Heart left ventricle (tissue), 16 donors: Measurements from ENCODE around the gene ASPSCR1. TPM values are rescaled to one million over a fixed set of nuclear protein-coding genes. Genes with fewer than 3 reads are reported as not detected.

Experiments
- ATAC-seq, 4 donors: fragments of 200-7000 bp; cut with Tn5 transposase; one replicate each; pipeline ENCODE4 v1.9.1; 2020 to 2022; ENCODE audit warnings: moderate library complexity in 4 of 4, mild to moderate bottlenecking in 3 of 4, moderate number of reproducible peaks in 1 of 4
- DNase-seq, 5 donors: peaks; one replicate each; pipeline ENCODE4 v3.0.0-alpha.2; 2020
- H3K27ac ChIP-seq, 12 donors: fragments of 200-600 bp; sonication (generic) in 4 of 12; one replicate each; pipeline versions ENCODE4 v1.5.0 to v1.8.0; 2016 to 2022; ENCODE audit warnings: mild to moderate bottlenecking in 2 of 12
- H3K27me3 ChIP-seq, 9 donors: fragments of 200-600 bp; sonication (generic) in 2 of 9; one replicate each; pipeline versions ENCODE4 v1.5.1 to v1.8.0; 2016 to 2022; ENCODE audit warnings: mild to moderate bottlenecking in 3 of 9
- H3K36me3 ChIP-seq, 9 donors: fragments of 200-600 bp; sonication (generic) in 2 of 9; one replicate each; pipeline versions ENCODE4 v1.5.0 to v1.8.0; 2018 to 2022; ENCODE audit warnings: mild to moderate bottlenecking in 2 of 9
- H3K4me1 ChIP-seq, 12 donors: fragments of 200-600 bp; sonication (generic) in 4 of 12; one replicate each; pipeline versions ENCODE4 v1.5.0 to v1.8.0; 2016 to 2022; ENCODE audit warnings: mild to moderate bottlenecking in 3 of 12
- H3K4me3 ChIP-seq, 12 donors: fragments of 200-600 bp; sonication (generic) in 4 of 12; one replicate each; pipeline versions ENCODE4 v1.5.0 to v1.8.0; 2017 to 2022; ENCODE audit warnings: mild to moderate bottlenecking in 9 of 12, moderate library complexity in 4 of 12
- H3K9me3 ChIP-seq, 12 donors: fragments of 200-600 bp; sonication (generic) in 4 of 12; one replicate each; pipeline versions ENCODE4 v1.5.0 to v1.8.0; 2016 to 2022; ENCODE audit warnings: mild to moderate bottlenecking in 1 of 12
- POLR2A ChIP-seq, 2 donors: fragments of 450-650 bp; IDR thresholded peaks; one replicate each; pipeline ENCODE4 v1.6.1; 2017; ENCODE audit warnings: antibody characterized with exemption in 2 of 2, mild to moderate bottlenecking in 2 of 2, moderate library complexity in 2 of 2
- WGBS, 4 donors: extraction: QIAGEN DNeasy Blood & Tissue Kit in 2 of 4; methylation state at CpG; one replicate each; pipeline versions ENCODE4 v1.1.5 to v1.1.7; 2013 to 2018; 5-methylcytosine and 5-hydroxymethylcytosine counted together
- intact Hi-C, 10 donors: fragments of 100-400 bp; cut with DNase I; formaldehyde crosslinking; loops; one replicate each; pipeline versions ENCODE4 v1.11.1 to v1.14.2; 2022
- polyA plus RNA-seq, 2 donors: library from polyadenylated mRNA; stranded (reverse); fragments of 200-250 nt; gene quantifications; one replicate each; pipeline ENCODE4 v1.2.3, GENCODE V29; 2013
- total RNA-seq, 9 donors: library from RNA; depleted of rRNA in 2 of 9; stranded (reverse); fragments of >200 nt in 2 of 9; fragmentation: NEBNext Ultra II Directional in 3 of 9; extraction: Animal tissue kit (Norgen Biotek cat#: 25700) in 3 of 9; gene quantifications; one replicate each; pipeline versions ENCODE4 v1.1.0 to v1.2.4, GENCODE V29; 2016 to 2023
- TF ChIP-seq, protein P1 (sequence below), 12 donors: fragments of 200-600 bp; sonication (generic) in 4 of 12; IDR thresholded peaks; one replicate each; pipeline versions ENCODE4 v1.5.0 to v1.8.0; 2018 to 2022; ENCODE audit warnings: antibody characterized with exemption in 12 of 12, mild to moderate bottlenecking in 5 of 12
- donor health status: ischemic (EF 13 %, LVEDD 7.1; RV severe dilation, severe dysfunction).
- donor health status: healthy with polysubstance abuse.
- donor health status: DM: no; HTN: yes; CAD: no.
- donor health status: DM: no; HTN: no; CAD: no.
- donor health status: ischemic (EF 25% LVEDD 6.9; RV normal size, moderate dysfunction).
- donor health status: ischemic (EF 25% LVEDD 5.7; RV mildly dilated, moderate dysfunction).
- donor health status: healthy.
- donor health status: DM: yes; HTN: yes; CAD: no.
- donor health status: ischemic (EF 35%, LVEDD 5.7; RV mildly dilated, moderate dysfunction).
- donor health status: nonischemic (EF 11% LVEDD 7.7; RV severe dilation, severe dysfunction).
- donor health status: DM: yes; HTN: yes; CAD: no.
- donor health status: PGD.
- donor health status: ischemic (EF 29% LVEDD 5.4; RV normal size, mild dysfunction).
- donor health status: nonischemic (EF 23%, LVEDD 6.1; RV moderate dilation, normal function).

Gene ASPSCR1
- total and polyA plus RNA-seq, 11 donors, result 15.1 to 43.6 (median 22.9) TPM

DNA sequence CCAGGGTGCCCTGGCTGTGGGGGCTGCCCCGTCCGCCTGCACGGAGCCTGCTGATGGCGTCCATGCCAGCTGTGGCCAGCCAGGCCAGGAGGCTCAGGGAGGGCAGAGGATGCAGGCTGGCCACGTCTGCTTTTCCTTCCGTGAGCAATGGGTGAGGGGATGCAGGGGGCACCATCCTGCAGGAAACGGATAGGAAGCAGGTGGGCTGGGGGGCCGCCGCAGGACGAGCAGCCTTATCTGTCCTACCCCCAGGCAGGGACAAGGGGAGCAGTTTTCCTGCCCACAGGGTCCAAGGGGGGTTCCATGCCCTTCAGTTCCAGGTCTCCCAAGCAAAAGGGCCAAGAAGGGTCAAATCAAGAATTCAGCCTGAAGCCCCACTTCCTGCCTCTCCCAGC, 81.4 kb downstream of the ASPSCR1 start:
- Histone ChIP-seq H3K27ac (no peak overlapping the region), H3K9me3 (no peaks in the 10 kb centered on the region), H3K27me3 (no peaks in the 10 kb centered on the region), H3K36me3 (peaks cover 0 to 97% (median 81%) of the 10 kb centered on the region in 9 donors), H3K4me3 (no peak overlapping the region), H3K4me1 (peaks cover 0 to 3% (median under 1%) of the 10 kb centered on the region in 12 donors)
- intact Hi-C loops, result loop anchor here in 1 of 10 donors (5.0 kb wide), 1 partner anchor 38 kb away; the partner anchor contains the start of gene FASN
- no peak for ATAC-seq
- WGBS, 4 donors, result 77 to 84% (median 81%) methylated on average over 10 of the region's 10 CpGs
- no peak for TF ChIP-seq POLR2A (IDR thresholded peaks at IDR 0.05)
- TF ChIP-seq, protein P1, sequence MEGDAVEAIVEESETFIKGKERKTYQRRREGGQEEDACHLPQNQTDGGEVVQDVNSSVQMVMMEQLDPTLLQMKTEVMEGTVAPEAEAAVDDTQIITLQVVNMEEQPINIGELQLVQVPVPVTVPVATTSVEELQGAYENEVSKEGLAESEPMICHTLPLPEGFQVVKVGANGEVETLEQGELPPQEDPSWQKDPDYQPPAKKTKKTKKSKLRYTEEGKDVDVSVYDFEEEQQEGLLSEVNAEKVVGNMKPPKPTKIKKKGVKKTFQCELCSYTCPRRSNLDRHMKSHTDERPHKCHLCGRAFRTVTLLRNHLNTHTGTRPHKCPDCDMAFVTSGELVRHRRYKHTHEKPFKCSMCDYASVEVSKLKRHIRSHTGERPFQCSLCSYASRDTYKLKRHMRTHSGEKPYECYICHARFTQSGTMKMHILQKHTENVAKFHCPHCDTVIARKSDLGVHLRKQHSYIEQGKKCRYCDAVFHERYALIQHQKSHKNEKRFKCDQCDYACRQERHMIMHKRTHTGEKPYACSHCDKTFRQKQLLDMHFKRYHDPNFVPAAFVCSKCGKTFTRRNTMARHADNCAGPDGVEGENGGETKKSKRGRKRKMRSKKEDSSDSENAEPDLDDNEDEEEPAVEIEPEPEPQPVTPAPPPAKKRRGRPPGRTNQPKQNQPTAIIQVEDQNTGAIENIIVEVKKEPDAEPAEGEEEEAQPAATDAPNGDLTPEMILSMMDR (IDR thresholded peaks at IDR 0.05), result no peak
- DNase-seq, result peak in 2 of 5 donors; percentile 16 to 53

DNA sequence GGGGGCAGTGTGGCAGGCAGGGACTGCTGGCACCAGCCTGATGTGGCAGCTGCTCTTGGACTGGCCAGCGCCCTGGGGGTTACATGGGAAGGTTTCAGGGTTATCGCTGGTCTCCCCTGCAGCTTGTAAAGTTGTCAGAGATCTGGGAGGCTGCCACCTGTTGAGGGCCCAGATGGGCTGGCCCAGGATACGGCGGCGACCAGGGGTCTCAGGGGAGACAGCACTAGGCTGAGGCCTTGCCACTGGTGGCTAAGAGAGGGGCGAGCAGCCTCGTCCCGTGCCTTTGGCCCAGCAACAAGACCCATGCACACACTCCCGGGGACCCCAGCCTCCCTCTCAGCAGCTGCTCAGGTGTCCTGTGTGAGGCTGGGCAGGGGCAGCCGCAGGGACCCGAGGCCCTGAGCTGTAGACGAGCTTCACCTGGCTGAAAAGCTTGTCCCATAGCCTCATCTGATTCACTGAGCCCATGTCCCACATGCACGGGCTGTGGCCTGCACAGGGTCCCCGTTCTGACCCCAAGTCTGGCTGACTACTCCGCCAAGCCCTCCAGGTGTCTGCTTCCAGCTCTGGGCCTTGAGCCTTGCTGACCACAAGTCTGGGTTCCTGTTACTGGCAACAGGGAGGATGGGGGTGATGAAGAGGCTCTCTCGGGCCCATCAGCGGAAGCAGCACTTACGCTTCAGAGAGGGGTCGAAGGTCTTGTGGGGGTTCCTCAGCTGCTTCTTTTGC, 82.0 kb downstream of the ASPSCR1 start:
- no peak for TF ChIP-seq POLR2A (IDR thresholded peaks at IDR 0.05)
- TF ChIP-seq, protein P1 (IDR thresholded peaks at IDR 0.05), result no peak
- no peaks in the 10 kb centered on the region for H3K27me3 ChIP-seq
- intact Hi-C loops, result loop anchor here in 1 of 10 donors (5.0 kb wide), 1 partner anchor 38 kb away; the partner anchor contains the start of gene FASN
- DNase-seq (peak in 3 of 5 donors; percentile 21 to 62 (median 27)), ATAC-seq (no peak)
- H3K27ac ChIP-seq, result no peak overlapping the region
- peaks cover 0 to 8% (median 5%) of the 10 kb centered on the region in 12 donors for H3K4me1 ChIP-seq
- no peak overlapping the region for H3K4me3 ChIP-seq
- no peaks in the 10 kb centered on the region for H3K9me3 ChIP-seq
- 76 to 85% (median 80%) methylated on average over 10 to 19 of the region's 19 CpGs for WGBS, 4 donors
- H3K36me3 ChIP-seq, result peaks cover 0 to 94% (median 77%) of the 10 kb centered on the region in 9 donors

DNA sequence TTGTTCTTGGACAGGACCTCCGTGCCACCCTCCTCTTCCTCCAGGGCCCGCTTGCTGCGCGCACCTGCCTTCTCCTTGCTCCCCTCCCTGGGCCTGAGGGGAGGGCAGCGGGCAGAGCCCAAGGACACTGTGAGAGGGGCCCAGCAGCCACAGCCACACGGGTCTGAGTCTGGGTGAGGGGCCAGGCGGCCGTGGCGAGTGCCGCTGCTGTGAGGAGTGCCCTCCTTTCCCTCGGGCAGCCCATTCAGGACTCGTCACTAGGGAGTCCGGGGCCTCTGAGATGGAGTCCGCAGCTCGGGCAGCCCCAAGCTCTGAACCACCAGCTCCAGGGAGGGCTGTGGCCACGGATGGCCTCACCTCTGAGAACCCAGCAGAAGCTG, 82.6 kb downstream of the ASPSCR1 start:
- TF ChIP-seq, protein P1 (IDR thresholded peaks at IDR 0.05), result no peak
- TF ChIP-seq POLR2A (IDR thresholded peaks at IDR 0.05), result no peak
- 81 to 87% (median 85%) methylated on average over 9 to 16 of the region's 16 CpGs for WGBS, 4 donors
- H3K36me3 ChIP-seq, result peaks cover 0 to 89% (median 72%) of the 10 kb centered on the region in 9 donors
- no peak overlapping the region for H3K27ac ChIP-seq
- H3K27me3 ChIP-seq, result no peaks in the 10 kb centered on the region
- ATAC-seq, result no peak
- intact Hi-C loops, result no loop called here
- no peaks in the 10 kb centered on the region for H3K9me3 ChIP-seq
- H3K4me3 ChIP-seq, result no peak overlapping the region
- peaks cover 0 to 14% (median 10%) of the 10 kb centered on the region in 12 donors for H3K4me1 ChIP-seq
- peak in 1 of 5 donors; percentile 47 for DNase-seq

DNA sequence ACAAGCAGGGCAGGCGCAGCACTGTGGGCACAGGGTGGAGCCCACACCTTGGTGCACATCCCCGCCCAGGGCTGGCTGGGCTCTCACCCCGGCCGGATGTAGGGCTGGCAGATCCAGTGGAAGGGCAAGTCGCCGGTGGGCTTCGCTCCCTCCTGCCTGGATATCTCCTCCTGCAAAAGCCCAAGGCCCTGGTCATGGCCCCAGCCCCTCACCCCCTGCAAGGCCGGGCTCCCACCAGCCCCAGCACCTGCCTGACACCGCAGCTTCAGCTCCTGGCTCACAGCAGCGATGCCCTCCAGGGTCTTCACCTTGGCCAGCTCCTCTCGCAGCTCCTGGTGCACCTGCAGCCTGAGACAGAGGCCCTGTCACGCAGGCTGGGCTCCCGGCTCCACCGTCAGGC, 83.2 kb downstream of the ASPSCR1 start:
- peak in 1 of 5 donors; percentile 48 for DNase-seq
- H3K9me3 ChIP-seq, result no peaks in the 10 kb centered on the region
- H3K27me3 ChIP-seq, result no peaks in the 10 kb centered on the region
- H3K4me1 ChIP-seq, result peaks cover 0 to 17% (median 11%) of the 10 kb centered on the region in 12 donors
- ATAC-seq, result no peak
- H3K27ac ChIP-seq, result no peak overlapping the region
- 86 to 100% (median 89%) methylated on average over 8 to 14 of the region's 14 CpGs for WGBS, 4 donors
- H3K4me3 ChIP-seq, result no peak overlapping the region
- peaks cover 0 to 83% (median 66%) of the 10 kb centered on the region in 9 donors for H3K36me3 ChIP-seq
- intact Hi-C loops, result no loop called here
- no peak for TF ChIP-seq POLR2A (IDR thresholded peaks at IDR 0.05)
- TF ChIP-seq, protein P1 (IDR thresholded peaks at IDR 0.05), result no peak
